ENCODE data around the gene FOXP1. TPM values are rescaled to one million over a fixed set of nuclear protein-coding genes. Genes with fewer than 3 reads are reported as not detected.

The FOXP1 gene
- total RNA-seq, 2 experiments from 2014 or later: 493 to 508 TPM

DNA sequence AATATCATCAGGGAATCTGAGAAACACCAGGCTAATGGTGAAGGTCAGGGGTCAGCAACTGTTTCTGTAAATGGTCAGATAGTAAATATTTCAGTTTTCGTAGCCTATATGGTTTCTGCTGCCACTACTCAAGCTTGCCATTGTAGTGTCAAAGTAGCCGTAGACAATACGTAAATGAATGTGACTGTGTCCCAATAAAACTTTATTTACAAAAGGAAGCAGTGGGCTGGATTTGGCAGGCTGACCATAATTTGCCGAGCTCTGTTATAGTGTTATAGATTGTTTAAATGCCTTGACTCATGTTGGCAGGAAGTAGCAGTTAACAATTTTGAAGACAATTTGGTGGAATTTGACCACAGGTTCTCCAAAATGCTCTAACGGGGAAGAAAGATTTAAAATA, 548.2 kb downstream of the FOXP1 start:
- Mint-ChIP-seq H3K4me3 (peak overlapping the region; percentile 32), H3K27me3 (no peaks in the 10 kb centered on the region), H3K9me3 (no peaks in the 10 kb centered on the region), H3K27ac (peak overlapping the region; percentile 86), H3K36me3 (ENCODE audit: low read depth) (peaks cover 100% of the 10 kb centered on the region), H3K4me1 (ENCODE audit: low read depth) (peaks cover 98% of the 10 kb centered on the region)
- no peak overlapping the region for H3K4me3 ChIP-seq (ENCODE audit: low read length)
- H3K9me3 ChIP-seq (ENCODE audit: control insufficient read depth in 1 of 2, insufficient read depth in 1 of 2, low read length in 2 of 2): no peaks in the 10 kb centered on the region
- H3K27ac ChIP-seq (ENCODE audit: low read depth in 1 of 2, low read length in 2 of 2): no peak overlapping the region
- peaks cover 94% of the 10 kb centered on the region for H3K36me3 ChIP-seq (ENCODE audit: insufficient read depth, low read length)
- intact Hi-C loops (cut with DNase I, micrococcal nuclease): no loop called here
- no peak for ATAC-seq (ENCODE audit: poor library complexity)
- DNase-seq: no peak
- H3K4me1 ChIP-seq (ENCODE audit: insufficient read depth, low read length): peaks cover 36% of the 10 kb centered on the region
- TF ChIP-seq, protein P1, sequence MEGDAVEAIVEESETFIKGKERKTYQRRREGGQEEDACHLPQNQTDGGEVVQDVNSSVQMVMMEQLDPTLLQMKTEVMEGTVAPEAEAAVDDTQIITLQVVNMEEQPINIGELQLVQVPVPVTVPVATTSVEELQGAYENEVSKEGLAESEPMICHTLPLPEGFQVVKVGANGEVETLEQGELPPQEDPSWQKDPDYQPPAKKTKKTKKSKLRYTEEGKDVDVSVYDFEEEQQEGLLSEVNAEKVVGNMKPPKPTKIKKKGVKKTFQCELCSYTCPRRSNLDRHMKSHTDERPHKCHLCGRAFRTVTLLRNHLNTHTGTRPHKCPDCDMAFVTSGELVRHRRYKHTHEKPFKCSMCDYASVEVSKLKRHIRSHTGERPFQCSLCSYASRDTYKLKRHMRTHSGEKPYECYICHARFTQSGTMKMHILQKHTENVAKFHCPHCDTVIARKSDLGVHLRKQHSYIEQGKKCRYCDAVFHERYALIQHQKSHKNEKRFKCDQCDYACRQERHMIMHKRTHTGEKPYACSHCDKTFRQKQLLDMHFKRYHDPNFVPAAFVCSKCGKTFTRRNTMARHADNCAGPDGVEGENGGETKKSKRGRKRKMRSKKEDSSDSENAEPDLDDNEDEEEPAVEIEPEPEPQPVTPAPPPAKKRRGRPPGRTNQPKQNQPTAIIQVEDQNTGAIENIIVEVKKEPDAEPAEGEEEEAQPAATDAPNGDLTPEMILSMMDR (IDR thresholded peaks at IDR 0.05): no peak
- ChIA-PET POLR2A (interaction anchor here (0.7 to 1.7 kb wide), 3 partner anchors 22 to 93 kb away, joined by 3 to 5 read pairs (median 4); no protein-coding TSS in a partner anchor), CTCF (no interaction called here)
- no peaks in the 10 kb centered on the region for H3K27me3 ChIP-seq (ENCODE audit: control insufficient read depth in 1 of 2, insufficient read depth in 2 of 2, low read length in 2 of 2)

DNA sequence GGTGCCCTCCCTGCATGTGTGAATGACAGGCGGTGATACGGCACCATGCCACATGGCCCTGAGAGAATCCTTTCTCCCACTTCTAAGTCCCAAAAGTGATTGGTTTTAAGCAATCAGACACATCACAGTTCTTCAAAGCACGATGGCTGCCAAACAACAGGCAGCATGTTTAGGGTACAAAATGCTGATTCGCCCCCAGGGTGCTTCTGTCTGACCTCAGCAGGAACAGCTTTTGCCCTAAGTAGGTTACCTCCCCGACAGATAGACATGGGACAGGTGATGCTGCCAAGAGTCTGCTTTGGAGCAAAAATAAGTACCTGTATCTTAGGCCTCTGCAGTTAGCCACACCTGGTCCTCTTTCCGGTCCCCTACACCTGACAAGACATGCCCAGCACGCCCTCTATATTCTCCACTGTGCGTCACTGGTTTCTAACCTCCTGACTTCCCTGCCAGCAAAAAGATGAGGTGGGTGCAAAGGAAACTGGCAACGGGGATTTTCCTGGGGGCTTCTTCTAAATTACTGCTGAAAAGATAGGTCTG, 549.8 kb downstream of the FOXP1 start:
- ChIA-PET POLR2A (interaction anchor here (0.7 to 1.7 kb wide), 2 partner anchors 31 to 49 kb away, joined by 3 to 5 read pairs; no protein-coding TSS in a partner anchor), CTCF (interaction anchor here (0.7 kb wide), 1 partner anchor 77 kb away, joined by 3 read pairs; no protein-coding TSS in a partner anchor)
- H3K4me3 ChIP-seq (ENCODE audit: low read length): no peak overlapping the region
- H3K4me1 Mint-ChIP-seq (ENCODE audit: low read depth): peaks cover 98% of the 10 kb centered on the region
- H3K36me3 Mint-ChIP-seq (ENCODE audit: low read depth): peaks cover 100% of the 10 kb centered on the region
- H3K9me3 ChIP-seq (ENCODE audit: control insufficient read depth in 1 of 2, insufficient read depth in 1 of 2, low read length in 2 of 2): no peaks in the 10 kb centered on the region
- H3K9me3 Mint-ChIP-seq: no peaks in the 10 kb centered on the region
- ATAC-seq (ENCODE audit: poor library complexity) (no peak), DNase-seq (no peak)
- peak overlapping the region in 1 of 2 donors; percentile 8 for H3K27ac ChIP-seq (ENCODE audit: low read depth in 1 of 2, low read length in 2 of 2)
- peaks cover 40% of the 10 kb centered on the region for H3K4me1 ChIP-seq (ENCODE audit: insufficient read depth, low read length)
- intact Hi-C loops (cut with DNase I, micrococcal nuclease): loop anchor here in 1 of 2 experiments (2.0 kb wide), 1 partner anchor 17 kb away; no protein-coding TSS in a partner anchor
- TF ChIP-seq, protein P1 (IDR thresholded peaks at IDR 0.05): no peak
- H3K4me3 Mint-ChIP-seq: no peak overlapping the region
- H3K27ac Mint-ChIP-seq: peak overlapping the region; percentile 86
- no peaks in the 10 kb centered on the region for H3K27me3 Mint-ChIP-seq
- no peaks in the 10 kb centered on the region for H3K27me3 ChIP-seq (ENCODE audit: control insufficient read depth in 1 of 2, insufficient read depth in 2 of 2, low read length in 2 of 2)
- peaks cover 90% of the 10 kb centered on the region for H3K36me3 ChIP-seq (ENCODE audit: insufficient read depth, low read length)

- TF ChIP-seq, protein P1 (IDR thresholded peaks at IDR 0.05): no peak
- H3K9me3 ChIP-seq (ENCODE audit: control insufficient read depth in 1 of 2, insufficient read depth in 1 of 2, low read length in 2 of 2): no peaks in the 10 kb centered on the region
- ChIA-PET POLR2A (interaction anchor here (0.6 kb wide), 1 partner anchor 666 kb away, joined by 3 read pairs; no protein-coding TSS in a partner anchor), CTCF (interaction anchor here (0.8 kb wide), 1 partner anchor 10 kb away, joined by 3 read pairs; no protein-coding TSS in a partner anchor)
- Mint-ChIP-seq H3K4me1 (ENCODE audit: low read depth) (peaks cover 97% of the 10 kb centered on the region), H3K36me3 (ENCODE audit: low read depth) (peaks cover 97% of the 10 kb centered on the region), H3K27me3 (no peaks in the 10 kb centered on the region), H3K4me3 (peak overlapping the region; percentile 1), H3K27ac (peak overlapping the region; percentile 86), H3K9me3 (no peaks in the 10 kb centered on the region)
- H3K4me1 ChIP-seq (ENCODE audit: insufficient read depth, low read length): peaks cover 38% of the 10 kb centered on the region
- H3K27ac ChIP-seq (ENCODE audit: low read depth in 1 of 2, low read length in 2 of 2): peak overlapping the region in 1 of 2 donors; percentile 47
- no peaks in the 10 kb centered on the region for H3K27me3 ChIP-seq (ENCODE audit: control insufficient read depth in 1 of 2, insufficient read depth in 2 of 2, low read length in 2 of 2)
- peak; percentile 82 for ATAC-seq (ENCODE audit: poor library complexity)
- DNase-seq: peak in 4 of 14 experiments; percentile 18 to 53 (median 36)
- intact Hi-C loops (cut with DNase I, micrococcal nuclease): loop anchor here (2.0 kb wide), 2 partner anchors 15 to 19 kb away; no protein-coding TSS in a partner anchor
- no peak overlapping the region for H3K4me3 ChIP-seq (ENCODE audit: low read length)
- peaks cover 80% of the 10 kb centered on the region for H3K36me3 ChIP-seq (ENCODE audit: insufficient read depth, low read length)
These were observed 551.5 kb downstream of the FOXP1 start for GRCh38 chr3:71031914-71032521.
